Fibroblast of skin of back (primary cell): ENCODE data around the gene AKNA.

ENCODE experiments used
- DNase-seq: peaks from one replicate; pipeline ENCODE4 v3.0.0-alpha.2; 2013

The AKNA gene

DNA sequence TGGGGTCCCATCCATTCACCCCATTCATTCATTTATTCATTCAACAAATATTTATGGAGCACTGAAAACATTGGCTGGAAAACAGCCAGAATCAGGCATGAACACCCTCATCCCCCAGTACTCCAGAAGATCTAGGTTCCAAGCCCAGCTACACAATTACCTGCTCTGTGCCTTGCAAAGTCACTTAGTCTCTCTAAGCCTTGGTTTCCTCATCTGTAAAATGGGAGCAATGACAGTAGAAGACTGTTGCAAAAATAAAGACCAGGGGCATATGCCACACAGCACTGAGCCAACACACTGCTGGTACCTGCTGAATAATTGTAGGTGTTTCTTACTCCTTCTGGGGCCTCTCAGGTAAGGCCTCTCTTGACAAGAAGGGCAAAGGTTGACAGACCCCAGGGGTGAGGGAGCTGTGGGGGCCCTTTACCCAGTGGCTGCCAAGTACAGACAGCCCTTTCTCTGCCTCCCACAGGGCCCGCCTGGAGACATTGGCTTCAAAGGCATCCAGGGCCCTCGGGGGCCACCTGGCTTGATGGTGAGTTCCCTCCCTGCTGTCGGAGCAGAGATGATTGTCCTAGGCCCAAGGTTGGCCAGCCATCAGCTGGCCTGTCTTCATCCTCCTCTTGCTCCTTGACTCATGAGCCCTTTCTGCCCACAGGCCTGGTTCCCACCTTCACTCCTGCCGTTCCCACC is 87.5 kb downstream of the AKNA start:
- no peak for DNase-seq

GRCh38 chr9:114299286-114300152 is 88.3 kb downstream of the AKNA start:
- DNase-seq: no peak

GRCh38 chr9:114296338-114296737 is 91.4 kb downstream of the AKNA start:
- DNase-seq: no peak

DNA sequence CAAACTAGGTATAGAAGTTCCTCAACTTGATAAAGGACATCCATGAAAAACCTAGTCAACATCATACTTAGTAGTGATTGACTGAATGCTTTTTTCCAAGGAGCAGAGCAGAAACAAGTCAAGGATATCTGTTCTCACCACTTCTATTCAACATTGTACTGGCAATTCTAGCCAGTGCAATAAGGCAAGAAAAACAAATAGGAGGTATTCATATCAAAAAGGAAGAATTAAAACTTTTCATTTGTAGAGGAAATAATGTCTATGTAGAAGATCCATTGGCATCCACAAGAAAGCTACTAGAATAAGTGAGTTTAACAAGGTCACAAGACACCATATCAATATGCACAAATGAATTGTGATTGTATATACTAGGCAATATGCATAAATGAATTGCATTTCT is 93.1 kb downstream of the AKNA start:
- DNase-seq: no peak

DNA sequence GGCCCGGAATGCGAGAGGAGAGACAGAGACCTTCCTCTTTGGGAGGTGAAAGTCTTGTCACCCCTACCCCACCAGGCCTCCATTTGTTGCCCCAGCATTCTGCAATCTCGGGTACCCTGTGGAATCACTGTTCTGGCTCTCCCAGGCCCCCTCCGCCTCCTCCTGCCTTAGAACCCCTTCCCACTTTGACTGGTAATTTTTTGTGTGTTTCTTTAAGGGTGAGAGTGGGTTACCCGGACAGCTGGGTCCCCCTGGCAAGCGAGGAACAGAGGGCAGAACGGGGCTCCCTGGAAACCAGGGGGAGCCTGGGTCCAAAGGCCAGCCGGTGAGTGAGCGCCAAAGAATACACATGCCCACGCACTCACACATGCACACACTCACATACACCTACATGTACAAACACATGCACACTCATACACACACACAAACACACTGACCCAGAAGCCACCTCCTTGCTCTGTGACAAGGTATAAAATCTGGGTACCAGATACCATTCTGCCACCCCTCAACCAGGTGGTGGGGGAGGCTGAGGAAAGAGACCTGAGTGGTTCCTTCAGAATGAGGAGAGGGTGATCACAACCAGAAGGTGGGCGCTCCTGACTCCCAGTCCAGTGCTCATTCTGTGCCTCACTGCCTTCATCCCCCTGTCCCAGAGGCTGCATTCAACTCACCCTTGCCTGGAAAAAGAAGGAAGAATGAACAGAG is 95.7 kb downstream of the AKNA start:
- DNase-seq: no peak

DNA sequence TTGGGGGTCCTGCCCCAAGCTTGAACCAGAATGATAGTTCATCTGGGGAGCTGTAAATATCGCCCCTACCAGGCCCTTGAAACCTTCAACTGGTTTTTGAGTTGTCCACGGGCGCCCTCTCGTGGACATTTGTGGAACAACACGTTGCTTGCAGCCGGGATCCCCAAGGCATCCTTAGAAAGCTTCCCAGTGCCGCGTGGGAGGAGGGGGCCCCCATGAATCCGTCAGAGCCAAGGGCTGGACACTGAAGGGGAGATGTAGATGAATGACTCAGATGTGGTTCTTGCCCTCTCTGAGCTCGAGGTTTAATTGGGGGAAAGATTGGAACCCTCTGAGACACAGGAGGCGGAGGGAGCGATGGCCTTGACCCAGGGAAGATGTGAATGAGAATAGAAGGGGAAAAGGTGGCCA is 96.7 kb downstream of the AKNA start:
- DNase-seq: peak; percentile 63

DNA sequence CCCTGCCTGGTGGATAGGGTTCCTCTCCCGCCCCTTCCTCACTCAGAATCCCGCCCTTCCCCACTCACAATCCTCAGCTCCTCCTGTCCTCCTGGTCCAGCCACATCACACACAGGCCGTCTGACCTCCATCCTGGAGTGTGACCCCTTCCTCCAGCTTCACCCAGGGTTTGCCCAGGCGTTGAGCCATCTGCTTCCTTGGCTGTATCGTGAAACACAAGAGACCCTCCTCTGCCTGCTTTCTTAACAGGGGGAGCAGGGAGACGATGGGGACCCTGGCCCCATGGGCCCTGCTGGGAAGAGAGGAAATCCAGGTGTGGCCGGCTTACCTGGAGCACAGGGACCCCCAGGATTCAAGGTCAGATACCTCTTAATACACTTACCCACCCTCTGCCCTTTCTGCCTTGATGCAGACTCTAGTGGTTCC is 97.2 kb downstream of the AKNA start:
- DNase-seq: no peak

DNA sequence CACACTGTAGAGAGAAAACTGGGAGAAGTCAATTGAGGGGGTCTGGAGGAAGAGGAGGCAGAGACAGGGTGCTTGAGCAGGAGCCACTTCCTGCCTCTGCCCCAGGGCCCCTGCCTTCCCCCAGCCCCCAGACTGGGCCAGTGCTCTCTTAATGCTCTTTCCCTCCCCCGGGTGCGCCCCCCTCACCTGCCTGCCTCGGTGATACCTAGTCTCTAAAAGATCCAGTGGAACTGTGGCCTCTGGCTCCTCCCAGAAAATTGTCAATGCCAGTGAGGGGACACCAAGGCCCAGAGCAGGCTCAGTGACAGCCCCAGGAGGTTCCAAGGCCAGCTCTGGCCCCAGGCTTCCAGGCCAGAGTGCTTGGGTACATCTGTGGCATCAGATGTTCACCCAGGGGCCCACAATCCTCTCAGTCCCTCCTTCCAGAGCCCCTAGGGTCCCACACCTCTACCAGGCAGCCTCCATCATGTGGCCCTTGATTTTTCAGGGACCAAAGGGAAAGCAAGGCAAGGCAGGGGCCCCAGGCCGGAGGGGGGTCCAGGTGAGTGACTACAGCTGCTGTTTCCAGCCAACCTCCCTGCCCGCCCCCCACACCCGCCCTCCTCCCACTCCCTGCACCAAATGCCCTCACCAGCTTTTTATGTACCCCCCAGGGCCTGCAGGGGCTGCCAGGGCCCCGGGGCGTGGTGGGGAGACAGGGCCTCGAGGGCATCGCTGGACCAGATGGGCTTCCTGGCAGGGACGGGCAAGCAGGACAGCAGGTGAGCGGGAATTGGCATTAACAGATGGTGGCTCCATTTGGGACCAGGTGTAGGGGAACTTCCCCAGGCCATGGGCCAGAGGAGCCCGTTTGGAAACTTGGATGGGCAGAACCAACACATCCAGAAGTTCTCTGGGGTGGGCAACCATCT is 98.0 kb downstream of the AKNA start:
- no peak for DNase-seq

- DNase-seq: no peak
These were observed 98.7 kb downstream of the AKNA start for GRCh38 chr9:114289106-114289505.

- peak; percentile 85 for DNase-seq
These were observed 99.3 kb downstream of the AKNA start for GRCh38 chr9:114288193-114289091.

DNA sequence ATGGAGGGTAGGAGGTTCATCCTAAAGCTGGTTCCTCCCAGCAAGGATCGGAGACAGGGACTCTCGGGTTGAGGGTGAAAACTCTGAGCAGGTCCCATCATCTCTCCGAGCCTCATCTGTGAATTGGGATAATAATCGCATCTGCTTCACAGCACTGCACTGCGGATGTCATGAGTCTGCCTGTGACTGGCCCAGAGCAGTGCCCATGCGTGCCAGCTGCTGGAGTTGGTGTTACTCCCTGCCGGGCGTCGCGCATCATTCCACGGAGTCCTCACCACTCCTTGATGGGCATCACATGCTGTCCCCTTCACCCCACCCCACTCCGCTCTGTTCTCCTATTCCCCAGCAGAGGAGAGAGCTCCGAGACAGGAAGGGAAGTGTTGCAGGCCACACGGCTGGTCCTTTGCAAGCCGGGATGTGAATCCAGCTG is 100.0 kb downstream of the AKNA start:
- no peak for DNase-seq

- no peak for DNase-seq
These were observed 100.6 kb downstream of the AKNA start for GRCh38 chr9:114287001-114287762.

DNA sequence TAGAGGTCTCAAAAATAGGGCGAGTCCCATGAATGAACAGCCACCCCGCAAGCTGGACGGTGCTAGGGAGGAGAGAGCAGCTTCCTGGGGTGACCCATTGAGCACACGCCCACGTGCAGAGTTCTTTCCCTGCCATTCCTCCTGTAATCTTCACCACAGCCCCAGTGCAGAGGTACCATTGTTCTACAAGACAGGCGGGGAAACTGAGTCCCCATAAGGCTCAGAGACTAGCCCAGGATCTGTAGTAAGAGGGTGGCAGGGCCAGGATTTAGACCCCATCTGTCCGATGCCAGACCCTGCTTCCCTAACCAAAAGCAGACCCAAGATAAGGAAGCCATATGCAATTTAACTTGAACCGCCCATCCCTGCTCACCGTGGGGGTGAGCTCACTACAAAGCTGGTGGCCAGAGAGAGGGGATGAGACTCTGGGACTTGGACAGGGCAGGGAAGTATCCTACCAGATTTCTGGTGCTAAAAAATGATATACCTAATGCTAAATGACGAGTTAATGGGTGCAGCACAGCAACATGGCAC is 101.6 kb downstream of the AKNA start:
- no peak for DNase-seq

DNA sequence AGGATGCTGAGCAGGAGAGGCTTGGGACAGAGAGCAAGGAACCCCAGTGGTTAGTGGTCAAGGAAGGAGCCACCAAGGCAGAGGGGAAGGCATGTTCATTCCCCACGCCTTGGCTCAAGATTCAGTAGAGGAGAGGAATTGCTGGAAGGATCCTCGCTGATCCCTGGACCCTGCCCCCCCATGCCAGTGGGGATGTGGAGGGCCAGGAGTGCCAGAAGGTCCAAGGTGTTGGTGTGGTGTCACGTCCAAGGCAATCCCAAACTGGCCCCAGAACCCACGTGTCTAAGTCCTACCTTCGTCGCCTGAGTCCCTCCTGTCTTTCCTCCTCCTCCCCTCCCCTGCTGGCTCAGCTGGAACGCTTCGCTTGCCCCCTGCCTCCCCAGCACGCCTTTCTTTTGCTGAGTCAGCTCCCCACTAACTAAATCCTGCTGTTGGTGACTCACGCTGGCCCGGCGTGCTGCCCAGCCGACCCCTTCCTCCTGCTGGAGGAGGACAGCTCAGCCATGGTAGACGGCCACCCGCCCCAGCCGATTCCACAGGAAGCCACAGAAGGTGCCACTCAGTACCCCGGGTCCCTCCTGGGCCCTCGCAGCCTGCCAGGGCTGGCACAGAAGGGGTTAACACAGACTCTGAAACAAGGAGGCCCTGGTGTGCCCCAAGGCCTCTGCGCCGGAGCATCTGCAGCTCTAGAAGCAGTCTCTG is 102.5 kb downstream of the AKNA start:
- peak; percentile 94 for DNase-seq

- no peak for DNase-seq
These were observed 103.3 kb downstream of the AKNA start for GRCh38 chr9:114284316-114285060.
